Measurements from ENCODE around the gene ZNF581.

Gene ZNF581

GRCh38 chr19:55621673-55622231, 21.7 kb upstream of the ZNF581 start:
- H3K4me3 ChIP-seq (ENCODE audit: low read depth, low read length, poor library complexity, severe bottlenecking): no peak overlapping the region
- H3K9me2 ChIP-seq (ENCODE audit: low read depth, low read length): no peaks in the 10 kb centered on the region
- H3K4me2 ChIP-seq (ENCODE audit: low read length): no peak overlapping the region
- no peaks in the 10 kb centered on the region for H3F3A ChIP-seq (ENCODE audit: insufficient read depth, low read length)
- peaks cover 12% of the 10 kb centered on the region for H3K4me1 ChIP-seq (ENCODE audit: insufficient read depth, low read length, severe bottlenecking)
- H3K79me2 ChIP-seq (ENCODE audit: insufficient read depth, low read length): no peaks in the 10 kb centered on the region
- no peaks in the 10 kb centered on the region for H4K20me1 ChIP-seq (ENCODE audit: insufficient read depth, low read length)
- no peak for TF ChIP-seq CTCF (IDR thresholded peaks at IDR 0.05; ENCODE audit: low read length)
- no peak for TF ChIP-seq EZH2 (IDR thresholded peaks at IDR 0.05; ENCODE audit: borderline replicate concordance, low read length)
- H3K36me3 ChIP-seq (ENCODE audit: insufficient read depth, low read length): peaks cover 7% of the 10 kb centered on the region
- H3K9ac ChIP-seq (ENCODE audit: low read length): no peak overlapping the region
- no peaks in the 10 kb centered on the region for H3K9me3 ChIP-seq (ENCODE audit: low read length)
- H3K27ac ChIP-seq (ENCODE audit: low read depth, low read length, poor library complexity, severe bottlenecking): no peak overlapping the region
- no peaks in the 10 kb centered on the region for H3K27me3 ChIP-seq (ENCODE audit: insufficient read depth, low read length)
- H2AFZ ChIP-seq (ENCODE audit: low read length): no peak overlapping the region

- H4K20me1 ChIP-seq (ENCODE audit: insufficient read depth, low read length): no peaks in the 10 kb centered on the region
- no peaks in the 10 kb centered on the region for H3F3A ChIP-seq (ENCODE audit: insufficient read depth, low read length)
- H3K27me3 ChIP-seq (ENCODE audit: insufficient read depth, low read length): no peaks in the 10 kb centered on the region
- no peaks in the 10 kb centered on the region for H3K9me2 ChIP-seq (ENCODE audit: low read depth, low read length)
- no peak overlapping the region for H3K4me2 ChIP-seq (ENCODE audit: low read length)
- no peak overlapping the region for H3K9ac ChIP-seq (ENCODE audit: low read length)
- no peak overlapping the region for H3K27ac ChIP-seq (ENCODE audit: low read depth, low read length, poor library complexity, severe bottlenecking)
- no peak overlapping the region for H3K4me3 ChIP-seq (ENCODE audit: low read depth, low read length, poor library complexity, severe bottlenecking)
- H3K36me3 ChIP-seq (ENCODE audit: insufficient read depth, low read length): peaks cover 3% of the 10 kb centered on the region
- H3K79me2 ChIP-seq (ENCODE audit: insufficient read depth, low read length): no peaks in the 10 kb centered on the region
- no peak overlapping the region for H2AFZ ChIP-seq (ENCODE audit: low read length)
- H3K4me1 ChIP-seq (ENCODE audit: insufficient read depth, low read length, severe bottlenecking): peaks cover 12% of the 10 kb centered on the region
- no peaks in the 10 kb centered on the region for H3K9me3 ChIP-seq (ENCODE audit: low read length)
- TF ChIP-seq CTCF (IDR thresholded peaks at IDR 0.05; ENCODE audit: low read length) (no peak), EZH2 (IDR thresholded peaks at IDR 0.05; ENCODE audit: borderline replicate concordance, low read length) (no peak)
These were observed 21.0 kb upstream of the ZNF581 start for GRCh38 chr19:55622242-55622969.

GRCh38 chr19:55623130-55623529, 20.3 kb upstream of the ZNF581 start:
- H2AFZ ChIP-seq (ENCODE audit: low read length): no peak overlapping the region
- TF ChIP-seq CTCF (IDR thresholded peaks at IDR 0.05; ENCODE audit: low read length) (no peak), EZH2 (IDR thresholded peaks at IDR 0.05; ENCODE audit: borderline replicate concordance, low read length) (no peak)
- no peaks in the 10 kb centered on the region for H3K79me2 ChIP-seq (ENCODE audit: insufficient read depth, low read length)

More at GRCh38 chr19:55623130-55623529, 20.3 kb upstream of the ZNF581 start:
- no peaks in the 10 kb centered on the region for H3K9me3 ChIP-seq (ENCODE audit: low read length)
- H3K4me2 ChIP-seq (ENCODE audit: low read length): no peak overlapping the region
- H3F3A ChIP-seq (ENCODE audit: insufficient read depth, low read length): no peaks in the 10 kb centered on the region
- H3K9me2 ChIP-seq (ENCODE audit: low read depth, low read length): no peaks in the 10 kb centered on the region
- peaks cover 12% of the 10 kb centered on the region for H3K4me1 ChIP-seq (ENCODE audit: insufficient read depth, low read length, severe bottlenecking)
- no peak overlapping the region for H3K9ac ChIP-seq (ENCODE audit: low read length)
- H4K20me1 ChIP-seq (ENCODE audit: insufficient read depth, low read length): no peaks in the 10 kb centered on the region
- H3K4me3 ChIP-seq (ENCODE audit: low read depth, low read length, poor library complexity, severe bottlenecking): no peak overlapping the region
- H3K36me3 ChIP-seq (ENCODE audit: insufficient read depth, low read length): no peaks in the 10 kb centered on the region
- no peak overlapping the region for H3K27ac ChIP-seq (ENCODE audit: low read depth, low read length, poor library complexity, severe bottlenecking)
- no peaks in the 10 kb centered on the region for H3K27me3 ChIP-seq (ENCODE audit: insufficient read depth, low read length)
